GM19043 (cell line): Measurements from ENCODE around the gene AMBRA1.

Source experiments
- ATAC-seq: cut with Tn5 transposase; IDR thresholded peaks from one replicate; pipeline ENCODE4 v1.9.1; 2021; ENCODE audit warnings: low read depth; ENCODE audit not compliant: unreplicated experiment

The AMBRA1 gene

GRCh38 chr11:46540807-46541206 lies 53.0 kb downstream of the AMBRA1 start:
- no peak for ATAC-seq

- no peak for ATAC-seq
Measured at GRCh38 chr11:46537537-46538295, 56.1 kb downstream of the AMBRA1 start.

- ATAC-seq, result no peak
Measured at GRCh38 chr11:46537121-46537520, 56.7 kb downstream of the AMBRA1 start.

GRCh38 chr11:46535688-46536087 lies 58.1 kb downstream of the AMBRA1 start:
- no peak for ATAC-seq

- ATAC-seq, result no peak
Measured at GRCh38 chr11:46534711-46535110, 59.1 kb downstream of the AMBRA1 start.

GRCh38 chr11:46533396-46534100 lies 60.3 kb downstream of the AMBRA1 start:
- ATAC-seq, result no peak

- ATAC-seq, result no peak
Measured at GRCh38 chr11:46529928-46530574, 63.8 kb downstream of the AMBRA1 start.

- ATAC-seq, result no peak
Measured at GRCh38 chr11:46529095-46529905, 64.5 kb downstream of the AMBRA1 start.

- ATAC-seq, result no peak
Measured at GRCh38 chr11:46528445-46529094, 65.3 kb downstream of the AMBRA1 start.

GRCh38 chr11:46527591-46528130 lies 66.2 kb downstream of the AMBRA1 start:
- no peak for ATAC-seq

GRCh38 chr11:46526216-46527215 lies 67.3 kb downstream of the AMBRA1 start:
- ATAC-seq, result no peak

GRCh38 chr11:46524201-46524770 lies 69.5 kb downstream of the AMBRA1 start:
- ATAC-seq, result no peak

GRCh38 chr11:46523290-46523689 lies 70.5 kb downstream of the AMBRA1 start:
- no peak for ATAC-seq

GRCh38 chr11:46522682-46523281 lies 71.0 kb downstream of the AMBRA1 start:
- ATAC-seq, result no peak

- ATAC-seq, result no peak
Measured at GRCh38 chr11:46521961-46522681, 71.7 kb downstream of the AMBRA1 start.

- ATAC-seq, result no peak
Measured at GRCh38 chr11:46520971-46521745, 72.7 kb downstream of the AMBRA1 start.

- ATAC-seq, result no peak
Measured at GRCh38 chr11:46519351-46519750, 74.5 kb downstream of the AMBRA1 start.
